Measurements from ENCODE around the gene RLF.

DNA sequence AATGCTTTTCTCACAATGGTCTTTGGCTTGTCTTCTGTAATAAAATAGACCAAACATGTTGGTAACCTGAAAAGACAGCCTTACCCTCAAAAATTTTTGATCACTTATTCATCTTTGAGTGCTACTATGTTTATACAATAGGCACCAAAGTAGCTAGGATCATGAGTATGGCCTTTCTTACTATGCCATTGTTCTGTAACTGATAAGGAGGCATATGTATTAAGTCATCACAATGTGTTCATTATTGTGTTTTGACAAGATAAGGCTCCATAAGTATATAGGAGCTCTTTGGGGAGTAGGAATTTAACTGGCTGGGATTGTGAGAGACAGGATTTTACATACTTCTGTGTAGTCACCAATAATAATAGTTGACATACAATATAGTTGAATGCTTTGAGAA lies 87.2 kb downstream of the RLF start:
- TF ChIP-seq, protein P1, sequence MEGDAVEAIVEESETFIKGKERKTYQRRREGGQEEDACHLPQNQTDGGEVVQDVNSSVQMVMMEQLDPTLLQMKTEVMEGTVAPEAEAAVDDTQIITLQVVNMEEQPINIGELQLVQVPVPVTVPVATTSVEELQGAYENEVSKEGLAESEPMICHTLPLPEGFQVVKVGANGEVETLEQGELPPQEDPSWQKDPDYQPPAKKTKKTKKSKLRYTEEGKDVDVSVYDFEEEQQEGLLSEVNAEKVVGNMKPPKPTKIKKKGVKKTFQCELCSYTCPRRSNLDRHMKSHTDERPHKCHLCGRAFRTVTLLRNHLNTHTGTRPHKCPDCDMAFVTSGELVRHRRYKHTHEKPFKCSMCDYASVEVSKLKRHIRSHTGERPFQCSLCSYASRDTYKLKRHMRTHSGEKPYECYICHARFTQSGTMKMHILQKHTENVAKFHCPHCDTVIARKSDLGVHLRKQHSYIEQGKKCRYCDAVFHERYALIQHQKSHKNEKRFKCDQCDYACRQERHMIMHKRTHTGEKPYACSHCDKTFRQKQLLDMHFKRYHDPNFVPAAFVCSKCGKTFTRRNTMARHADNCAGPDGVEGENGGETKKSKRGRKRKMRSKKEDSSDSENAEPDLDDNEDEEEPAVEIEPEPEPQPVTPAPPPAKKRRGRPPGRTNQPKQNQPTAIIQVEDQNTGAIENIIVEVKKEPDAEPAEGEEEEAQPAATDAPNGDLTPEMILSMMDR (IDR thresholded peaks at IDR 0.05; ENCODE audit: insufficient read depth, low read depth, low read length) = no peak
- TF ChIP-seq EZH2 (IDR thresholded peaks at IDR 0.05; ENCODE audit: insufficient read depth, low read length) = no peak
